PC-9 (cell line): Measurements from ENCODE around the gene GALNT11. TPM values are rescaled to one million over a fixed set of nuclear protein-coding genes. Genes with fewer than 3 reads are reported as not detected.
"Not testable (repeated sequence)": the region's sequence is repeated elsewhere in the genome, so short reads cannot be mapped to it uniquely, and the experiment has no call there.

ENCODE experiments used
- BruUV-seq: library from RNA; stranded (reverse); fragments of 400-500 nt; replicated peaks from 2 replicates; lab custom pipeline; 2021; lab: Mats Ljungman, UMichigan
- CTCF ChIA-PET: fragments of 300-600 bp; sonication (Branson Sonifier 250); formaldehyde crosslinking; loops from one replicate; lab custom pipeline; 2022; ENCODE audit warnings: antibody characterized with exemption; lab: Charles Lee
- POLR2A ChIA-PET: fragments of 300-600 bp; sonication (Branson Sonifier 250); formaldehyde crosslinking; loops from one replicate; lab custom pipeline; 2022; ENCODE audit warnings: antibody characterized with exemption; ENCODE audit not compliant: unreplicated experiment; lab: Charles Lee
- DNase-seq, 2 experiments: peaks; one replicate each; pipeline versions ENCODE4 v3.0.0 to v3.0.0-alpha.2; 2015 to 2022; ENCODE audit warnings: mixed read lengths in 1 of 2
- H2AFZ ChIP-seq: fragments of 200-600 bp; sonication (generic); 2 replicates; pipeline ENCODE4 v1.8.1; 2017; ENCODE audit warnings: antibody characterized with exemption
- H3F3A ChIP-seq: fragments of 200-600 bp; sonication (generic); 2 replicates; pipeline ENCODE4 v1.8.1; 2017; ENCODE audit warnings: antibody characterized with exemption, mild to moderate bottlenecking, low read depth; ENCODE audit not compliant: insufficient read depth
- H3K27ac ChIP-seq: fragments of 200-600 bp; sonication (generic); 2 replicates; pipeline ENCODE4 v1.6.1; 2016; ENCODE audit warnings: mixed run types
- H3K27me3 ChIP-seq: fragments of 200-600 bp; sonication (generic); 2 replicates; pipeline ENCODE4 v1.6.1; 2016; ENCODE audit warnings: low read depth, mixed run types; ENCODE audit not compliant: insufficient read depth
- H3K36me3 ChIP-seq: fragments of 200-600 bp; sonication (generic); 2 replicates; pipeline ENCODE4 v1.6.1; 2016; ENCODE audit warnings: low read depth, mixed run types
- H3K4me1 ChIP-seq: fragments of 200-600 bp; sonication (generic); replicated peaks from 2 replicates; pipeline ENCODE4 v1.6.1; 2016; ENCODE audit warnings: mixed run types; ENCODE audit not compliant: insufficient read depth
- H3K4me2 ChIP-seq: fragments of 200-600 bp; sonication (generic); 2 replicates; pipeline ENCODE4 v1.6.1; 2017; ENCODE audit warnings: mixed run types
- H3K4me3 ChIP-seq: fragments of 200-600 bp; sonication (generic); 2 replicates; pipeline ENCODE4 v1.6.1; 2016; ENCODE audit warnings: mixed run types
- H3K79me2 ChIP-seq: fragments of 200-600 bp; sonication (generic); 2 replicates; pipeline ENCODE4 v1.6.1; 2017; ENCODE audit warnings: low read depth, mixed run types
- H3K9me2 ChIP-seq: fragments of 200-600 bp; sonication (generic); 2 replicates; pipeline ENCODE4 v1.8.1; 2017; ENCODE audit warnings: mild to moderate bottlenecking; ENCODE audit not compliant: insufficient read depth
- H3K9me3 ChIP-seq: fragments of 200-600 bp; sonication (generic); 2 replicates; pipeline ENCODE4 v1.8.1; 2016; ENCODE audit warnings: low read depth; ENCODE audit not compliant: insufficient read depth
- H4K20me1 ChIP-seq: fragments of 200-600 bp; sonication (generic); 2 replicates; pipeline ENCODE4 v1.8.1; 2017; ENCODE audit not compliant: insufficient read depth
- EZH2 ChIP-seq: fragments of 200-600 bp; sonication (generic); IDR thresholded peaks from 2 replicates; pipeline ENCODE4 v1.8.0; 2017; ENCODE audit warnings: antibody characterized with exemption, low read depth
- intact Hi-C: fragments of 100-400 bp; cut with micrococcal nuclease; formaldehyde crosslinking; loops from one replicate; pipeline ENCODE4 v1.10.0; 2022; ENCODE audit not compliant: unreplicated experiment
- total RNA-seq: library from RNA; stranded (reverse); gene quantifications from 2 replicates; pipeline ENCODE4 v1.2.3, GENCODE V29; 2021
- TF ChIP-seq, protein P1 (sequence below): fragments of 200-600 bp; sonication (generic); conservative IDR thresholded peaks from 2 replicates; pipeline ENCODE4 v1.6.1; 2017; ENCODE audit warnings: mixed run types, antibody characterized with exemption, mild to moderate bottlenecking, moderate library complexity

Gene GALNT11
- total RNA-seq, 1 experiment from 2014 or later, result 28.8 TPM

DNA sequence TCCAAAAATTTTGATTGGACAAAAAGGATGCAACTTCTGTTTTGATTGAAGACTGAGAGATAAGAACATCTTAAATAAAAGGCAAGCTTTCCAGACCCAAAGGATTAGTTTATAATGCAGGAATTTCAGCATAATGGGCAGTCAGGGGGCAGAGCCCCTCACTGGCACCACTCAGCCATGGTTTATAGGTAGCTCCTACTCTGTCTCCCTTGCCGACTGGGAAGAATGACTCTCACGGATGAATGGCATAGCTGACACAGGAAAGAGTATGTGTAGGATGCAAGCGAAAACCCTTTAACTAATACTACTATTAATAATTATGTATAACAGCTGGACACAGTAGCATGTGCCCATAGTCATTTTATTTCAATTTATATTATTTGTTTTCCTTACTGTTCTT is 53.3 kb downstream of the GALNT11 start:
- Histone ChIP-seq H4K20me1 (no peaks in the 10 kb centered on the region), H3K27me3 (no peaks in the 10 kb centered on the region), H3K9me3 (no peaks in the 10 kb centered on the region), H3K4me2 (no peak overlapping the region), H3K4me1 (0 out of 2 replicates have a peak, but pooled peaks cover 5% of the 10 kb centered on the region), H3K4me3 (no peak overlapping the region), H3K79me2 (no peaks in the 10 kb centered on the region), H3K27ac (no peak overlapping the region), H2AFZ (no peak overlapping the region), H3K9me2 (no peaks in the 10 kb centered on the region), H3K36me3 (no peaks in the 10 kb centered on the region), H3F3A (no peaks in the 10 kb centered on the region)
- intact Hi-C loops, result no loop called here
- BruUV-seq, result no TSS peak
- TF ChIP-seq, protein P1, sequence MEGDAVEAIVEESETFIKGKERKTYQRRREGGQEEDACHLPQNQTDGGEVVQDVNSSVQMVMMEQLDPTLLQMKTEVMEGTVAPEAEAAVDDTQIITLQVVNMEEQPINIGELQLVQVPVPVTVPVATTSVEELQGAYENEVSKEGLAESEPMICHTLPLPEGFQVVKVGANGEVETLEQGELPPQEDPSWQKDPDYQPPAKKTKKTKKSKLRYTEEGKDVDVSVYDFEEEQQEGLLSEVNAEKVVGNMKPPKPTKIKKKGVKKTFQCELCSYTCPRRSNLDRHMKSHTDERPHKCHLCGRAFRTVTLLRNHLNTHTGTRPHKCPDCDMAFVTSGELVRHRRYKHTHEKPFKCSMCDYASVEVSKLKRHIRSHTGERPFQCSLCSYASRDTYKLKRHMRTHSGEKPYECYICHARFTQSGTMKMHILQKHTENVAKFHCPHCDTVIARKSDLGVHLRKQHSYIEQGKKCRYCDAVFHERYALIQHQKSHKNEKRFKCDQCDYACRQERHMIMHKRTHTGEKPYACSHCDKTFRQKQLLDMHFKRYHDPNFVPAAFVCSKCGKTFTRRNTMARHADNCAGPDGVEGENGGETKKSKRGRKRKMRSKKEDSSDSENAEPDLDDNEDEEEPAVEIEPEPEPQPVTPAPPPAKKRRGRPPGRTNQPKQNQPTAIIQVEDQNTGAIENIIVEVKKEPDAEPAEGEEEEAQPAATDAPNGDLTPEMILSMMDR, result no peak
- no peak for TF ChIP-seq EZH2
- POLR2A ChIA-PET, result no interaction called here
- no peak for DNase-seq
- CTCF ChIA-PET, result no interaction called here

DNA sequence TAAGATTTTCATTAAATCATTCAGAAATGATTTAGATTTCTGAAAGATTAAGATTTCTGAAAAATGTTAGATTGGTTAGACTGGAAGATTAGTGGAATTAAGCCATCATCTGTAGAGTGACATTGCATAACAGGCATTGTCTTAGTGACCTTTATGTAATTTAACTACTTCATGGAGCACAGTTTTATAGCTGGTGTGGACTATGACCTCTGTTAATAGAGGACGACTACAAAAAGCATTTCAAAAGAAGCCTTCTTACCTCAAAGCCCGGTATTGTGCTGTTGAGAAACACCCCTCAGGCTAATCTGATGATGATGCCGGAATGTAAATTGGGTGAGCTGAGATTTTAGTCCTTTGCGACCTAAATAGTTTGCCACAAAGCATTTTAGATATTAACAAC is 55.6 kb downstream of the GALNT11 start:
- BruUV-seq, result no TSS peak
- TF ChIP-seq, protein P1, result no peak
- TF ChIP-seq EZH2, result no peak
- ChIA-PET CTCF (no interaction called here), POLR2A (no interaction called here)
- intact Hi-C loops, result no loop called here
- peak in 1 of 2 experiments; percentile 45 for DNase-seq
- no peaks in the 10 kb centered on the region for H3K79me2 ChIP-seq
- no peaks in the 10 kb centered on the region for H3K9me3 ChIP-seq
- H3K4me2 ChIP-seq, result no peak overlapping the region
- no peaks in the 10 kb centered on the region for H3K9me2 ChIP-seq
- H4K20me1 ChIP-seq, result no peaks in the 10 kb centered on the region
- H3K4me1 ChIP-seq, result 0 out of 2 replicates have a peak, but pooled peaks cover 5% of the 10 kb centered on the region
- no peaks in the 10 kb centered on the region for H3K27me3 ChIP-seq
- no peaks in the 10 kb centered on the region for H3F3A ChIP-seq
- no peak overlapping the region for H3K27ac ChIP-seq
- no peak overlapping the region for H3K4me3 ChIP-seq
- H3K36me3 ChIP-seq, result no peaks in the 10 kb centered on the region
- H2AFZ ChIP-seq, result no peak overlapping the region

DNA sequence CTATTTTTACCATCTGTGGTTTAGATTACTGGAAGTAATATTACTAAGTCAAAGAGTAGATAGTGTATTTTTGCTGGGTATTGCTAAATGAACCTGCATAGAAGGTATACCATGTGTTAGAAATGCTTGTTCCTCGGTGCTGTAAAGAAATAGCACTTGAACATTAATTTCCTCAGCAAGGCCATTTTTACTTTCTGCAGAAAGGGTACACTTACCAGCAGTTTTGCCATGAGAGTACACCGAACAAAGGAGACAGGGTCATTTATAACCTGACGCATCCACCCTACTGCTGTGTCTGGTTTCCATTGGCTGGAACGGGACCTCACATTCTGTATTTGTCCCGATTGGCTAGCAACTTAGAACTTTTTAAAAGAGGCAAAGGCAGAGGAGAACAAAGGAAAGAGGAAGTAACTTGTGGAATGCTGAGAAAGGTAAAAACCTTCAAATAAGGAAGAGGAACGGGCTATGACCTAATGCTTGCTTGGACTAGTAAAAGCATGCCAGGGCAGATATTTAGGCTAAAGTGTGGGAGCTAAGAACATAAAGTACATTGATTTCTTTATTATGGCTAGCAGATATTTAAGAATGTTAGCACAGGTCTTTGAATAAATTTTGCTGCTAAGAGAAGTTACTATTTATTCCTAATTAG is 56.7 kb downstream of the GALNT11 start:
- H3K79me2 ChIP-seq, POLR2A ChIA-PET, H3K4me1 ChIP-seq, H3F3A ChIP-seq, H3K27me3 ChIP-seq, BruUV-seq, DNase-seq, H3K4me3 ChIP-seq, H3K9me3 ChIP-seq, H3K4me2 ChIP-seq, H2AFZ ChIP-seq, intact Hi-C loops, H3K27ac ChIP-seq, H3K36me3 ChIP-seq, H4K20me1 ChIP-seq, H3K9me2 ChIP-seq, CTCF ChIA-PET: not testable (repeated sequence)

DNA sequence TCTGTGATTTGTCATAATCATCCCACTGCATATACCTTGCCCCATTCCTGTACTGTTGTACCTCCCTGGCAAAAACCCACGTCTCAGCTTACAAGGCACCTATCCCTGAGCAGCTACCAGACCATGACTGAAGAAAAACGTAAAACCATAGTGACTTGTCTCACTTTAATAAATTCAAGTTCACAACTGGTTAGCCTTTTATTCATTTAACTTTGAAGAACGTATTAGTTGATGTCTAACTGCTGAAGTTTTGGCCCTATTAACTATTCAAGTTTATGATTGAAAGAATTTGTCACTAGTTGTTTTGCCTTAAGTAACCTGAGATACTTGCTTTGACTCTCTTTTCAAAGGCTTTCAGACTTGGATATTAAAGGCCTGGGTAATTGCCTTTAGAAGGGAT is 59.7 kb downstream of the GALNT11 start:
- H2AFZ ChIP-seq, result no peak overlapping the region
- H3K9me3 ChIP-seq, result peaks cover 20% of the 10 kb centered on the region
- peaks cover 5% of the 10 kb centered on the region; the same call in 1 of the 2 replicates for H3K4me1 ChIP-seq
- H3K27me3 ChIP-seq, result no peaks in the 10 kb centered on the region
- H4K20me1 ChIP-seq, result no peaks in the 10 kb centered on the region
- H3F3A ChIP-seq, result no peaks in the 10 kb centered on the region
- no peak for DNase-seq
- no peaks in the 10 kb centered on the region for H3K36me3 ChIP-seq
- no peak overlapping the region for H3K4me3 ChIP-seq
- CTCF ChIA-PET, result no interaction called here
- intact Hi-C loops, result no loop called here
- H3K79me2 ChIP-seq, result no peaks in the 10 kb centered on the region
- H3K27ac ChIP-seq, result no peak overlapping the region
- TF ChIP-seq, protein P1, result no peak
- TF ChIP-seq EZH2, result no peak
- POLR2A ChIA-PET, result no interaction called here
- H3K4me2 ChIP-seq, result no peak overlapping the region
- no TSS peak for BruUV-seq
- no peaks in the 10 kb centered on the region for H3K9me2 ChIP-seq
